ENCODE measurements around the gene PRKAR1B.

GRCh38 chr7:548401-548800 is 178.7 kb downstream of the PRKAR1B start:
- TF ChIP-seq CTCF (conservative IDR thresholded peaks at IDR 0.05; ENCODE audit: low read length) (no peak), EZH2phosphoT487 (IDR thresholded peaks at IDR 0.05; ENCODE audit: borderline replicate concordance) (no peak)

All from Loucy (cell line).